Loucy (cell line): ENCODE measurements around the gene VWA5B1.

Source experiments
- H2AFZ ChIP-seq: fragments of 200-600 bp; sonication (generic); 2 replicates; pipeline ENCODE4 v1.6.0; 2016; ENCODE audit warnings: antibody characterized with exemption, mild to moderate bottlenecking, low read length, moderate library complexity
- H3F3A ChIP-seq: fragments of 200-600 bp; 2 replicates; pipeline ENCODE4 v1.6.0; 2016; ENCODE audit warnings: antibody characterized with exemption, low read depth, mild to moderate bottlenecking
- H3K27me3 ChIP-seq: fragments of 200-600 bp; sonication (generic); 2 replicates; pipeline ENCODE4 v1.6.1; 2014; ENCODE audit warnings: low read length, mild to moderate bottlenecking; ENCODE audit not compliant: insufficient read depth, poor library complexity, severe bottlenecking
- H3K36me3 ChIP-seq: fragments of 200-600 bp; sonication (generic); 2 replicates; pipeline ENCODE4 v1.6.1; 2016; ENCODE audit warnings: low read length; ENCODE audit not compliant: insufficient read depth
- H3K4me1 ChIP-seq: fragments of 200-600 bp; sonication (generic); 2 replicates; pipeline ENCODE4 v1.5.1; 2014; ENCODE audit warnings: low read length, mild to moderate bottlenecking; ENCODE audit not compliant: insufficient read depth, poor library complexity, severe bottlenecking
- H3K4me2 ChIP-seq: fragments of 200-600 bp; sonication (generic); 2 replicates; pipeline ENCODE4 v1.6.0; 2014; ENCODE audit warnings: antibody characterized with exemption, low read length, low read depth, mild to moderate bottlenecking; ENCODE audit not compliant: poor library complexity, severe bottlenecking
- H3K4me3 ChIP-seq: fragments of 200-600 bp; sonication (generic); 2 replicates; pipeline ENCODE4 v1.5.1; 2014; ENCODE audit warnings: low read length, mild to moderate bottlenecking, mixed read lengths; ENCODE audit not compliant: poor library complexity, severe bottlenecking
- H3K79me2 ChIP-seq: fragments of 200-600 bp; sonication (generic); 2 replicates; pipeline ENCODE4 v1.6.1; 2014; ENCODE audit warnings: low read length; ENCODE audit not compliant: insufficient read depth
- H3K9ac ChIP-seq: fragments of 200-600 bp; sonication (generic); 2 replicates; pipeline ENCODE4 v1.6.0; 2014; ENCODE audit warnings: mild to moderate bottlenecking, low read depth, low read length, moderate library complexity; ENCODE audit not compliant: poor library complexity, severe bottlenecking
- H3K9me2 ChIP-seq: fragments of 200-600 bp; sonication (generic); replicated peaks from 2 replicates; pipeline ENCODE4 v1.6.1; 2016; ENCODE audit warnings: low read depth, low read length, mixed read lengths
- H3K9me3 ChIP-seq: fragments of 200-600 bp; sonication (generic); 2 replicates; pipeline ENCODE4 v1.6.1; 2014; ENCODE audit warnings: mild to moderate bottlenecking, antibody characterized with exemption, low read length, low read depth; ENCODE audit not compliant: insufficient read depth
- H4K20me1 ChIP-seq: fragments of 200-600 bp; sonication (generic); 2 replicates; pipeline ENCODE4 v1.6.0; 2014; ENCODE audit warnings: antibody characterized with exemption, low read length, mild to moderate bottlenecking; ENCODE audit not compliant: insufficient read depth, poor library complexity, severe bottlenecking
- EZH2phosphoT487 ChIP-seq: fragments of 200-600 bp; IDR thresholded peaks from 2 replicates; pipeline ENCODE4 v1.6.1; 2018; ENCODE audit warnings: antibody characterized with exemption, mild to moderate bottlenecking, moderate library complexity, borderline replicate concordance
- TF ChIP-seq, protein P1 (sequence below): fragments of 200-600 bp; sonication (generic); conservative IDR thresholded peaks from 2 replicates; pipeline ENCODE4 v1.5.1; 2014; ENCODE audit warnings: mild to moderate bottlenecking, antibody characterized with exemption, low read length

VWA5B1 gene

DNA sequence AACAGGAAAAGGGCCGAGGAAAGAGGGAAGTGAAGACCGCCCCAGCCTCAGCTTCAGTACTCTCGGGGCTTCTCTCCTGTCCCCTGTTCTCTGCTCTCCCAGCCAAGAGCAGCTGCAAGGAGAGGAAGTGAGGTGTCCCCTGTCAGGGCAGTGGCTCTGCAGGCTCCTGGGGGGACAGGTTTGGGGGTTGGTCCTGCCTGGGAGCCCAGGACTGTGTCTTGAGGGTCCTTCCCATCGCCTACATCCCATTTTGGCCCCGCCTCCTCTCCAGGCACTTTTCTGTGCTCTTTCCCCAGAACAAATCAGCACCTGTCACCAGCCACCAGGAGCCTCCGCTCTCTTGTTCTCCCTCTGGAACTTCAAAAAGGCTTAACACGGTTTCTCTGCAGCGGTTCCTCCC is 82.6 kb downstream of the VWA5B1 start:
- Histone ChIP-seq H3K4me2 (no peak overlapping the region), H3K27me3 (no peaks in the 10 kb centered on the region)

DNA sequence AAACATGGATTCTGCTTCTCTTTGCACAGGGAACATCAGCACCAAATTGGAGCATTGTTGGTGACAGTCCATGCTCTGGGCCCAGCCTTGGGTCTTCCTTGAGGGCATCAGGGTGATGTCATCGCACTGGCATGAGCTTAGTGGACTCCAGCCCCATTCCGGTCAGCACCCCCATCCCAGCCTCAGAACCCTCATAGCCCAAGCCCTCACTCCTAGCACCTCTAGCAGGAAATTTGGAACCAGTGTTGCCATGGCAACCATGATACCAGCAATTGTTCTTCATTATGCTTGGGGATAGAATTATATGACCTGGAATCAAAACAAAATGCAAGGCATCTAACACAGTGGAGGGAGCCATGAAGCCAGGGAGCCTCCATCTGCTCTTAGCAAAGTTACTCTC is 83.1 kb downstream of the VWA5B1 start:
- Histone ChIP-seq H3K4me3 (no peak overlapping the region), H3K9me3 (no peaks in the 10 kb centered on the region), H3K36me3 (no peaks in the 10 kb centered on the region), H3K4me2 (no peak overlapping the region), H2AFZ (no peak overlapping the region), H4K20me1 (no peaks in the 10 kb centered on the region), H3K79me2 (no peaks in the 10 kb centered on the region), H3F3A (no peaks in the 10 kb centered on the region), H3K9me2 (no peaks in the 10 kb centered on the region), H3K27me3 (no peaks in the 10 kb centered on the region), H3K9ac (no peak overlapping the region), H3K4me1 (no peaks in the 10 kb centered on the region)
- no peak for TF ChIP-seq EZH2phosphoT487
- TF ChIP-seq, protein P1, sequence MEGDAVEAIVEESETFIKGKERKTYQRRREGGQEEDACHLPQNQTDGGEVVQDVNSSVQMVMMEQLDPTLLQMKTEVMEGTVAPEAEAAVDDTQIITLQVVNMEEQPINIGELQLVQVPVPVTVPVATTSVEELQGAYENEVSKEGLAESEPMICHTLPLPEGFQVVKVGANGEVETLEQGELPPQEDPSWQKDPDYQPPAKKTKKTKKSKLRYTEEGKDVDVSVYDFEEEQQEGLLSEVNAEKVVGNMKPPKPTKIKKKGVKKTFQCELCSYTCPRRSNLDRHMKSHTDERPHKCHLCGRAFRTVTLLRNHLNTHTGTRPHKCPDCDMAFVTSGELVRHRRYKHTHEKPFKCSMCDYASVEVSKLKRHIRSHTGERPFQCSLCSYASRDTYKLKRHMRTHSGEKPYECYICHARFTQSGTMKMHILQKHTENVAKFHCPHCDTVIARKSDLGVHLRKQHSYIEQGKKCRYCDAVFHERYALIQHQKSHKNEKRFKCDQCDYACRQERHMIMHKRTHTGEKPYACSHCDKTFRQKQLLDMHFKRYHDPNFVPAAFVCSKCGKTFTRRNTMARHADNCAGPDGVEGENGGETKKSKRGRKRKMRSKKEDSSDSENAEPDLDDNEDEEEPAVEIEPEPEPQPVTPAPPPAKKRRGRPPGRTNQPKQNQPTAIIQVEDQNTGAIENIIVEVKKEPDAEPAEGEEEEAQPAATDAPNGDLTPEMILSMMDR = no peak

More for the DNA sequence above, 82.6 kb downstream of the VWA5B1 start:
- H3K36me3 ChIP-seq = no peaks in the 10 kb centered on the region
- no peaks in the 10 kb centered on the region for H3K9me2 ChIP-seq
- no peak overlapping the region for H3K9ac ChIP-seq
- no peaks in the 10 kb centered on the region for H3K79me2 ChIP-seq
- no peaks in the 10 kb centered on the region for H3K4me1 ChIP-seq
- no peak overlapping the region for H3K4me3 ChIP-seq
- H4K20me1 ChIP-seq = no peaks in the 10 kb centered on the region
- H3K9me3 ChIP-seq = no peaks in the 10 kb centered on the region
- no peaks in the 10 kb centered on the region for H3F3A ChIP-seq
- TF ChIP-seq EZH2phosphoT487 = no peak
- TF ChIP-seq, protein P1 = no peak
- no peak overlapping the region for H2AFZ ChIP-seq

DNA sequence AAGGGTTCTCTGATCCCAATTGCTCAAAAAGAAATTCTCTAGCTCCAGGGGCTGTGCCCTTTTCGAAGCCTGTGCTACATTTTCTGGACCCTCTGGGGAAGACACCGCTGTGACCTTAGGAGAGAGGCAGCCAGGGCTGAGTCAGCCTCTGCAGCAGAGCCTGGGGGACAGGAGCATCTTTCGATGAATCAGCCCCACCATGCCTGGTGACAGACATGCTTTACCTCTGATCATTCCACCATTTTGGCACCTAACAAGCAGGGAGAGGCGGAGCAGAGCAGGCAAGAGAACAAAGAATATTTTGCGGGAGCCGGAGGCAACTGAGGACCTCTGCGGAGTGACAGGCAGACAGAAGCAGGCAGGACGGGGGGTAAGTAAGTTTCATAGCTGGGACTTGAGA is 84.9 kb downstream of the VWA5B1 start:
- no peaks in the 10 kb centered on the region for H3K27me3 ChIP-seq
- no peaks in the 10 kb centered on the region for H3K36me3 ChIP-seq
- H3K4me3 ChIP-seq = no peak overlapping the region
- no peak overlapping the region for H3K4me2 ChIP-seq
- H2AFZ ChIP-seq = no peak overlapping the region
- no peaks in the 10 kb centered on the region for H3K79me2 ChIP-seq
- no peak overlapping the region for H3K9ac ChIP-seq
- no peak for TF ChIP-seq EZH2phosphoT487
- TF ChIP-seq, protein P1 = no peak
- H3K9me2 ChIP-seq = no peaks in the 10 kb centered on the region
- H4K20me1 ChIP-seq = no peaks in the 10 kb centered on the region
- H3K4me1 ChIP-seq = no peaks in the 10 kb centered on the region
- H3K9me3 ChIP-seq = no peaks in the 10 kb centered on the region
- H3F3A ChIP-seq = no peaks in the 10 kb centered on the region
